Activated CD4-positive, alpha-beta T cell treated with anti-CD3 and anti-CD28 coated beads for 4 hours (primary cell): ENCODE measurements around the gene CCDC102B.
"Not testable (repeated sequence)": the region's sequence is repeated elsewhere in the genome, so short reads cannot be mapped to it uniquely, and the experiment has no call there.

ENCODE experiments used
- DNase-seq, 2 donors: peaks; one replicate each; pipeline ENCODE4 v3.0.0-alpha.2; 2020

Gene CCDC102B

DNA sequence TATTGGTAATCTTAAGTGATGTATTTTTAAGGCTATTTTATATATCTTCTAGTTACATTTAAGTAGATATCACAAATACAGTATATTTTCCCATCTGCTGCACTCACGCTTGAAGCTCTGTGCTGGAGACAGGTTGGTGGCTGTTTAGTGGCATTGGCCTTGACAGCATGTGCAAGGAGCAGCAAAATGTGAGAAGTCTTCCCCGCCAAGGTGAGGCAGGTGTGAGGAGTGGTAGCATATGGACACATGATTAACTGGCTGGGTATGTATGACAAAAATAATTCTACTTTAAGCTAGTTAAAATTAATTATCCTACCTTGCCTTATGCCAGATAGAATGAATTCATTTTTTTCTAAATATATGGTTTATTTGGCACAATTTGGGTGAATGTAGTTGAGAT, 117.2 kb downstream of the CCDC102B start:
- no peak for DNase-seq

DNA sequence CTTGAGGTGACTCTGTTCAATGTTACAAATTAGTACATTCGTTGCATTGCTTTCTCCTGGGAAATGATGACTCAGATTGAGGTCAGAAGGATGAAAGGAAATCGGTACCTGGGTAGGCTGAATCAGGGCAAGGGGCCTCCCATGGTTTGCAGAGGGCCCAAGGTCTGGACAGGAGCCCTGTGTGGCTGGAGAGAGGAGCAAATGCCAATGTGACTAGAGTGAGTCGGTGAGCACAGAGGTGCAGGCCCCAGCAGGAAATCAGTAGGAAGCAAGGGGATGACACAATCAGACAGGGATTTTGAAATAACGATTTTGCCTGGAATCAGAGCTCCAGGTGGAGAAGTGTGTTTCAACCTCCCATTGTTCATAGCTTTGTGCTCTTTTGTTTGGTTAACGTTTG, 118.9 kb downstream of the CCDC102B start:
- DNase-seq, result no peak

DNA sequence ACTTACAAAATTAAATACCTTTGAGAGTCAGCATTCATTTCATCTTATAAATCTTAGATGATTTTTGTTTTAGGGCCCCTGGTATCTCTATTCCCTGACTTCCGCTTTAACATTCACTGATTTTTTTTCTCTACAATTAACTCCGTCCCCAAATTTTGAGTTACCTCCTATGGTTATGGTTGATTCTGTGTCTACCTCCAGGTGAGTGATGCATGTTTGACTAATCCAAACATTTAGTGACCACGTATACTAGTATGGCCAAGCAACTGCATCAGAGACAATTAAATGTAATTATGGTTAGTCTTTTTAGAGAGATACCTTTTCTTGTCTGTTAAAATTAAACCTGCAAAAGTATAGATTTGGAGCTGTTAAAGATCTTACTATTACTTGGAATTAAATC, 120.3 kb downstream of the CCDC102B start:
- DNase-seq, result no peak

DNA sequence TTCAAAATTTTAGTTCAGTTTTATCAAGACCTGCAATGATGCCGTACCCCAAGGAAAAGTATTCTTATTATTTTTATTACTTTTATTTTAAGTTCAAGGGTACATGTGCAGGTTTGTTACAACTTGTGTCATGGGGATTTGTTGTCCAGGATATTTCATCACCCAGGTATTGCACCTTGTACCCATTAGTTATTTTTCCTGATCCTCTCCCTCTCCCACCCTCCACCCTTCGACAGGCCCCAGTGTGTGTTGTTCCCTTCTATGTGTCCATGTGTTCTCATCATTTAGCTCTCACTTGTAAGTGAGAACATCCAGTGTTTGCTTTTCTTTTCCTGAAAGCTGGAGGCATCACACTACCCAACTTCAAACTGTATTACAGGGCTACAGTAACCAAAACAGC, 122.0 kb downstream of the CCDC102B start:
- no peak for DNase-seq

DNA sequence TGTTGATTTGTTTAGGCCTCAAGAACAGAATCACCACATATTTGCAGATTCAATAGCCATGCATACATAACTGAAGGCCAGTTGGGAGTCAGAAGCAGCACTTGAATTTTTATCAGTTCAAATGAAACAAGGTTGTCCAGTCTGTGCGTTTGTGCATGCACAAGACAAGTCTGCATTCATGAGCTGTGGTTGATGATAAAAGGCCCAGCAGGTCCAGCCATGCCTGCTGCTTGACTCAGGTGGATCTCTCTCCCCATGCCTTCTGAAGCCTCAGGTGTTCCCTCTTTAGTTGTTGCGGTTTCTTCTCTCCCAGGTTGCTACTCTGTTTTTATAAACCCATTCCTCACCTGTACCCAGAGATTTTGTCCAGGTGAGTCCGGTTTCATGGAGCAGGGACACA, 124.5 kb downstream of the CCDC102B start:
- DNase-seq, result no peak

DNA sequence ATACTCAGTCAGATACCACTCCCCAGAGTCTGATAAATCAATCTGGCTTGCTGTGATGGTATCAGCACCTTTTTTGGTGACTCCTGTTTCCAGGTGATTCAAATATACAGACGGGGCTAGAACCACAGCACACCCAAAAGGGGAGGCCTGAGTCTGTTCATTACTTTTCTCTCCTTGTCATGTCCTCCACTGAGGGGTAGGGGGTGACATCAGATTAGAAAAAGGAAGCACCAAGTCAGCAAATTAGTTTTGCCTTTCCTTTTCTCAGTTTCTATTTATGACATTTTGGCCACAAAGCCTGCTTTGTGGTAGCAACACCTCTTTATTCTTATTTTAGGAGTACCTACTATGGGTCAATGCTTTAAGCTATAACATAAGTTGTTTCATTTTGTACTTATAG, 127.4 kb downstream of the CCDC102B start:
- no peak for DNase-seq

DNA sequence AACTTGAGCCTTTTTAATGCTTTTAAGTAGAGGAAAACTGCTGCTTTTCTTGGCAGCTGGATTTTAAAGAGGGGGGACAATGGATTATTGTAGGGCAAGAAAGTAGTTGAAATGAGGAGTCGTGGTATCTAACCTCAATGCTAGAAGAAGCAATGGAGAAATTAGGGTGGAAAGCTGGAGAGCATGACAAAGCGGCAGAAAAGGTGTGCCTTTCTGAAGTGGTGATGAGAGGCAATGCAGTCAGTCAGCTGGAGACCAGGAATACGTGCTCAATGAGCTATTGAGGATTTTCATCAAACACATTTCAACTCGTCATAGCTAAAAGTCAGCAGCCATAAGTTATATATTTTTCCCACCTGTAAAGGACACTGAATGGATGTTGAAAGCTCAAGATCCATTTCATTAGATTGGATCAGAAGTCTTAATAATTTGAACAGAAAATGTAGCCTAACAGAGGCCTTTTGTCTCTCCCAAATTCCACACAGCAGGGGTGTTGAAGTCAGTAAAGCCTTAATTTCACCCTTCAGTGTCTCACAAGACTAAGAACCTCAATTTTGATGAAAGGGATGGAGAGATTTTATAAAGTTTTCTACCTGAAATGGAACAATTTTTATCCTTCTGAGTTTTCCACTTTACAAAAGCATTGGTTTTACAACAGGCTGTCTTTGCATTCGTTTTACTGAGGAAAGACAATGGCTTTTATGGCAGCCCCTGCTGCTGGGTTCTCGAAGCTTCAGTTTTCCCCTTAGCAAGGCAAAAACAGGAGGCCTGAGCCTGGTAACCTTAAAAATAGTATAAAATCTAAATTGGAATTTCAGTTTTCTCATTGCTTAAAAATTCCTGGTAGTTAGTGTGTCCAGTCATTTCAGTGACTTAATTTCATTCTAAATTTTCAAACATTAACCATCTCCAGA, 131.1 kb downstream of the CCDC102B start:
- no peak for DNase-seq

DNA sequence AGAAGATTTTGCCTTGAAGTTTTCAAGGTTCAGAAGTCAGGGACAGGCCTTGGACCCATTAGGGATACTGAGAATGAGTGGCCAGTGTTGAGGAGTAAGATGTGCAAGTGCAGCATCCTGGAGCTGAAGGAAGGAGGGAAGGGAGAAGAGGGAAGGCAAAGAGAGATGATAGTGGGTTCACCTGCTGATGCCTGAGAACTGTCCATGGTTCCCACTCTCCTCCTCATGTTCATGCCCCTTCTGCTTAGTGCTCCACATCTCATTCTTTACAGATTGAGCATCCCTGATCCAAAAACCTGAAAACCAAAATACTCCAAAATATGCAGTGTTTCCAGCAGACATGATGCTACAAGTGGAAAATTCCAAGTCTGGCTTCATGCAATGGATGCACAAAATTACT, 137.8 kb downstream of the CCDC102B start:
- DNase-seq, result no peak

DNA sequence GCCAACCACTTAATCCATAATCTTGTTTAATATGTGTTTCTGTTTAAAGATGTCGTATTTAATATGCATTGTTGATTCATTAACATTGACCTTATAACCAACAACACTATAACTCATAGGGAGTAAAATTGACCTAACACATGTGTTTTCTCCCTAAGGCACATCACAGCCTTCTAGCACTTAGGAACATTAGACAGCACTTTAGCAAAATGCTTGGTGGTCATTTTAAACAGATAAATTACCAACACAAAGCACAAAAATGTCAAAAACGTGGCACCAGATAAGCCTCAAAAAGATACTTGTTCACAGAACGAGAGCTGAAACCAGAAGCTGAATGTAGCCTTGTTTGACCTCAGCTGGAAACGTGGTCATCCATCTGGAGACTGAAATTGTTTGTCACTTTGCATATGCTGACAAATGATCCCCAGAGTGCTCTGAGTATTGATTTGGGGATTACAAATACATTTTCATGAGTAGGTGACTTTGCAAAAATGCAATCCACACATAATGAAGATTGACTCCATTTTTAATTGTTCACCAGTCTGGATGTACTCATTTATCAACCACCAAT, 139.2 kb downstream of the CCDC102B start:
- DNase-seq, result no peak

DNA sequence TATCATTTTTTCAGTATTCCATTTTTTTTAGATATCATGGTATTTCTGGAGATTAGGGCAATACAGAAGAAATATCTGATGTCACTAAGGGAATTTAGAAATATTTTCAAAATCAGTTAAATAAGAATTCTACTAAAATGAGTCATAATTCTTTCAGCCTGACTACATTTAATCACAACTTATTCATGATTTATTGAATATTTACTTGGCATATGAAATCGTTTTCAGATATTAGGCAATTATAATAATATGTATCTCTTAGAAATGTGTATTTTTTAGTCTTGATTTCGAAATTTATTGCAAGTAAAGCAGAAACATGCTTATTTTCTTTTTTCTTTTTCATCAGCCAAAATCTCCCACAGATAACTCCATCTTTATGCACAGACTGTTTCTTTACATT, 142.2 kb downstream of the CCDC102B start:
- no peak for DNase-seq

DNA sequence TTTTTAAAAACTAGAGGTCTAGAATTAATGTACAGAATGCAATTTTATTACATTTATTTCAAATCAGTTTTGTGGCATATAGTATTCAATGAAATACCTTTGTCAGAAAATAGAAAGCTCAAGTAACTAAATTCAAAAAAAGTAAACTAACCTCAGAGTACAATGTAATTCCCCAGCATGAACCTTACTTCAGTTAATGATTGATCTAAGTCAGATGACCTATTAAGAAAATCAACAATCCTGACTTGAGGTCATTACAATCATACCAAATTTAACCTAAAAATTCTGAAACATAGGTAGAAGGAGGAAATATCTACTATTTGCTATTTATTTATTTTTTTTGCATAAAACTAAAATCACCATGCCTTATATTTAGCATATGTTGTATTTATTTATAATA, 142.9 kb downstream of the CCDC102B start:
- DNase-seq, result no peak

DNA sequence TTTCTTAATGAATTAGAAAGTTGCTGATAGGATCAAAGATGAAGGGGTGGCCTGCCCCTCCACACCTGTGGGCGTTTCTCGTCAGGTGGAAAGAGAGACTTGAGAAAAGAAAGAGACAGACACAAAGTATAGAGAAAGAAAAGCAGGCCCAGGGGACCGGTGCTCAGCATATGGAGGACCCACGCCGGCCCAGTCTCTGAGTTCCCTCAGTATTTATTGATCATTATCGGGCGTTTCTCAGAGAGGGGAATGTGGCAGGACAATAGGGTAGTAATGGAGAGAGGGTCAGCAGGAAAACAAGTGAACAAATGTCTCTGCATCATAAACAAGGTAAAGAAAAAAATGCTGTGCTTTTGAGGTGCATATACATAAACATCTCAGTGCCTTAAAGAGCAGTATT, 144.3 kb downstream of the CCDC102B start:
- DNase-seq, result no peak

DNA sequence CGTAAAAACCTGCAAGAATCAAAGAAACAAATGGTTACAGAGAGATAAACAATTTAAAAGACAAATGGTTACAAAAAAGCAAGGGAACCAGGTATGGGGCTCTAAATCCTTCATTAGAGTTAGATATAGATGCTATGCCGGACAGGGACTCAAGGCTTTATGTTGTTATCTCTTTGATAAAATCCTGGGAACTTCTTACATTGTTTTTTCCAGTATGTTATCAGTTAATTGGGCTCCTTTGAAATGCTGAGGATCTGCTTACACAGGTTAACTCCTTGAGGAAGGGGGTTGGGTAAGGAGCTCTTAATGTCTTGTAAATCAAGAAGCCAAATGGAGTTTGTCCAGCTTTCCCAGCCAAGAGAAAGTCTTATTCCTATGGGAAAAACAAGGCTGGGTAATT, 146.0 kb downstream of the CCDC102B start:
- not testable (repeated sequence) for DNase-seq

DNA sequence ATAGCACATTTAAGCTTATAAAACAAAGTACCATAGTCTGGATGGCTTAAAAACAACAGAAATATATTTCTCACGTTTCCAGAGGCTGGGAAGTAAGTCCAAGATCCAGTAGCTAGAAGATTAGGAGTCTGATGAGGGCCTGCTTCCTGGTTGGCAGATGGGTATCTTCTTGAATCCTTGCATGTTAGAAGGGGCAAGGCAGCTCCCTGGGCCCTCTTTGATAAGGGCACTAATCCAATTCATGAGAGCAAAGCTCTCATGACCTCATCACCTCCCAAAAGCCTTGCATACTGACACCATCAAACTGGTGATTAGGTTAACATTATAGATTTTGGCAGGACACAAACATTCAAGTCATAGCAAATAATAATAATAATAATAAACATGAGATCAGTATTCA, 146.4 kb downstream of the CCDC102B start:
- DNase-seq, result no peak

DNA sequence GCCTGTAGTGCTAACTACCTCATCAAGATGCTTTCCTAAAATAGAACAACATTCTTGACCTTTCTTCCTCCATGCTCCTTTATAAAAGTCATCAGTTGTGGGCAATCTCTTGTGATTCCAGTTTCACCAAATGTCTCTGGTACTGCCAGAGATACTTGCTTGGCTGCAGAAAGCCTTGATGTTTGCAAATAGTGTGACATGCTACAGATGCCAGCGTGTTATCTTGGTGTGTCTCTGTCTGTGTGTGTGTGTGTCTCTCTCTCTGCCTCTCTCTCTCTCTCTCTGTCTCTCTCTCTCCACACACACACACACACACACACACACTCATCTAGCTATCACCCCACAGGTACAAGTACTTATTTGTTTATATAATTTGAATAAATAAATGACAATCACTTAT, 146.9 kb downstream of the CCDC102B start:
- no peak for DNase-seq

DNA sequence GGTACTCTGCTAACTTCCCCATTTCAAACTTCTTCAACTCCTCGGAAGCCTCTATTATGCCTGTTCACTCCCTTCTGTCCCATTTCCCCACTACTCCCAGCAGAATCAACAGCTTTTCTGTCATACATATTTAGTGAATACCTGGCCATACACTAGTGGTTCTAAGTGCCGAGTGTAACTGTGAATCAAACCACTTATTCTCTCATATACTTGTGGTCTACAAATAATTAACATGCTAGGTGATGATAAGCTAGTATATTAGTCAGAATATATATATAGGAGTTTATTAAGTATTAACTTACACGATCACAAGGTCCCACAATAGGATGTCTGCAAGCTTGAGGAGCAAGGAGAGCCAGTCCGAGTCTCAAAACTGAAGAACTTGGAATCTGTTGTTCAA, 150.7 kb downstream of the CCDC102B start:
- DNase-seq, result no peak

DNA sequence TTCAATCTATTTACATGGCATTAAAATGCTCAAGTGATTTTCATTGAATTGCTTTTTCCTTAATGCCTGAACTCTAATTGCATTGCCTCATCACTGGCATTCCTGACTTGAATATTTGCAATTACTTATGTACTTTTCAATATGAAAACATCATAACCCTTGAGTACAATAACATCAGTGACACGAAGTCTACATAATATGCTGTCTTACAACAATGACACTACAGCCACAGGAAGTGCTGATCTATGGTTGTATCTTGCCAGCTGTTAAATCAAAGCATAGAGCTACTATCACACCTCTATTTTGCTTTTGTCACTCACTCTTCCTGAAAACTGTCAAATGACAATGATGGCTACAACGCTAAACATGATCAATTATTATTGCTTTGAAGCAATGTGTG, 156.9 kb downstream of the CCDC102B start:
- no peak for DNase-seq

DNA sequence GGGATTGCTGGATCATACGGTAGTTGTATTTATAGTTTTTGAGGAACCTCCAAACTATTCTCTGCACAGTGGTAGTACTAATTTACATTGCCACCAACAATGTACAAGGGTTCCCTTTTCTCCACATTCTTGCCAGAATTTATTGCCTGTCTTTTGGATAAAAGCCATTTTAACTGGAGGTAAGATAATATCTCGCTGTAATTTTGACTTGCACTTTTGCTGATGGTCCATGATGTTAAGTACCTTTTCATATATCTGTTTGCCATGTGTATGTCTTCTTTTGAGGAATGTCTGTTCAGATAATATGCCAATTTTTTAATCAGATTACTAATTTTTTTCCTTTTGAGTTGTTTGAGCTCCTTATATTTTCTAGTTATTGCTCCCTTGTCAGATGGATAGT, 158.8 kb downstream of the CCDC102B start:
- no peak for DNase-seq

DNA sequence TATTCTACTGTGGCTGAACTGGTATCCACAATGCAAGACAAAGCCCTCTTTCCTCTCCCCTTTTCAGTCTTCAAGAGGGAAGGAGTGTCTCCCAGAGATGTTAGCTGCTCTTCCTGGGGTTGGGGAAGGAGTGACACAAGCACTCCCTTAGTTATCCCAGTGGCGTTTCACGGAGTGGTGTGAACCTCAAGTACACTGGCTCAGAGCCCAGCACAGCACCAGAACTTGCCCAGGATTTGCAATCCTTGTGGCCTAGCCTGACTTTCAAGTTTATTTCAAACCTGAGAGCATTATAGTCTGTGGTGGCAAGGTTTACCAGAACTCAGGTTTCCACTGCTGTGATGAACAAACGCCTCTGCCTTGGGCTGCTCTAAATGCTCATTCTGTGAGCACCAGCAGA, 162.5 kb downstream of the CCDC102B start:
- no peak for DNase-seq

DNA sequence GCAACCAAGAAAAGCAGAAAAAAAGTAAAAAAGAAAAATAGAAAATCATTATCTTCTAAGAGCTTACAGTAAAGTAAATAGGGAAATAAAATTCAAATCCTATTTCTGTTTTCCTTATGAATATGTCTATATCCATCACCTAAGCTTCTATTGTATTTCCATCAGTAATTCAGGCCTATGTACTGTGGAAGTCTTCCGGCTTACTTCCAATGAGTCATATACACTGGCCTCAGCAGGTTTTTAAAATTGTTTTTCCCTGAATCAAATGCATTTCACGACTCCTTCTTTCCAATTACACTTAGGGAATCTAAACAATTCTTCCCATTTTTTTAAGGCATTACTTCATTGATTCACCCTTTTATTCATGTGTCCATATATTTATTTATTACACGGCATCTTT, 164.7 kb downstream of the CCDC102B start:
- no peak for DNase-seq

DNA sequence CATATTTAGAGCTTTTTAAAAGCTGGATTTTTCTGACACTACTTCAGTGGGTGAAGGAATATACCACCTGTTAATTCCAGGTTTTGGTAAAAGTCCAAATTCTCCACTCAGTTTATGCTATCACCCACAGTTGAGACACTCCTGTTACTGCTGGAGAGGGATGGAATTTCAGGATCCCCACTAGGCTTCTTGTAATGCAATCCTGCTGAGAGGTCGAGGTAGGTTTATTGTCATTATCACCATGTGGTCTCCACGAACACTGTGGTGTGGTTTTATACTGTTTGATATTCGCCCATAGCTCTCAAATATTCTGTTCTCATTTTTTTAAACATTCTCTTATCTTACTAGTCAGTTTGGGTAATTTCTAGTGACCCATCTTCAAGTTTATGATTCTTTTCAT, 167.9 kb downstream of the CCDC102B start:
- no peak for DNase-seq

DNA sequence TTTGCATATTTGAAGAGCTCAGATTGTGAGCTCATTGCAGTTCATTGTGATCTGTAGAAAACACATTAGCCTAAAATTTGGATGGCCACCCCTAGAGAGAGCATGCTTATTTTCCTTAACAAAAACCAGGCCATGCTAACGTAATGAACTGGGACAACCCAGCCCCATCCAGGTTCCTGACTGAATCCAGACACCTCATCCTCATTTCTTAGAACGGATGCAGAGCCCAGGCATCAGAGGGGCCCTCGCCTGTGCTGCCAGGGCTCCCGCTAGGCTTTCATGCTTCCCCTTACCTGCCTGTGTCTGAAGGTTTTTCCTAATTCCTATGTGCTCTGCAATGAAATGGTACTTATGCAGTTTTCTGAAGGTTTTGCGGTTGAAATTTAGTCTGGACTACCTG, 171.1 kb downstream of the CCDC102B start:
- DNase-seq, result no peak

DNA sequence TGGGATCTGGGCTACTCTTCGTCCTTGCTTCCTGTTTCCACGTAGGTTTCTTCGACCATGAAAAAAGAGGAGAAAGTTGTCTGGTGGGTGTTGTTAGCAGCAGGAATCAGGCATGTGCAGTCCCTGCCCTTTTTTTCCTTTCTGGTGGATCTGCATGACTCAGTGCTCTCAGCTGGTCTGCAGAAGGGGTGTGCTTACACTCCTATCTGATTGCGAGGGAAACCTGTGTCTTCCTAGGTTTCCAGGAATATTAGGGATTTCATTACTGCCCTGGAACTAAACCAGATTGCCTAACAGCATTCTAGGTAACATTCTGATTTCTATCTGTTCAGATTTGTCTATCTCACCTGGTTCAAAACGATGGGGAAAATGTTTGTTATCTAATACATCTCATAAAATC, 174.3 kb downstream of the CCDC102B start:
- no peak for DNase-seq

DNA sequence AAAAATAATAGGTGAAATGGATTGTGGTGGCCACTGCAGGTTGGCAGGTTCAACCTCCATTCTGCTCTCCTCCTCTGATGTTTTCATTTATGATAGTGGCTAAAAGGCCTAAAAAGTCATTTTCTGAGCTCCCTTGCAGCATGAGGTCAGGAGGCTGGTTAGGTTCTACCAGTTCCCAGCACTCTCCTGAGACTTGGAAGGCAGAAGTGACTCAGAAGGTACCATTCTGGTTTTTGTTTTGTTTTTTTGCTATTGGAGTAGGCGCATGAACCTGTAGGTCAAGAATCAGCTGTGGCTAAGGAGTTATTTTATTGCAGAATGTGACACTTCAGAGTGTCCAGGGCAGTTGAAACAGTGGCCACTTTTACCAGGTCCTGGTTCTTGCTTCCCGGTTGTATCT, 181.9 kb downstream of the CCDC102B start:
- DNase-seq, result no peak

DNA sequence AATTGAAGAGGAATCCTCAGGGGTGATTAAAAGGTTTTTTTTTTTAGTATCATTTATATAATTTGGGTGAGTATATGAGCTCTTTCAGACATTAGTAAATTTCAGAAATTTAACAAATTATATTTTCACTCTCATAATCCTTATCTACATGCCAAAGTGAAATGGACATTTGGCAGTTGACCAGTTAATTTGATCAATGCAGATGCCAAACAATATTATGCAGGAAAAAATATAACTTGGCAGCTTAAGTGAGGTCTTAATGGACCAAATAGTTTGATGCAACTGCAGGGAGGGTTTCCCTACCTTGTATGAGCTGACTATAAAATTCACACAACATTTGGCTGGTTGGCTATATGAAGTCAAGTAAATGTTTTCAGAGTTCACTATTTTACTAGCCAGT, 185.2 kb downstream of the CCDC102B start:
- DNase-seq, result no peak
